CD14-positive monocyte (primary cell): ENCODE measurements around the gene ATF1. TPM values are rescaled to one million over a fixed set of nuclear protein-coding genes. Genes with fewer than 3 reads are reported as not detected.
"Not testable (repeated sequence)": the region's sequence is repeated elsewhere in the genome, so short reads cannot be mapped to it uniquely, and the experiment has no call there.

Experiments
- DNase-seq, 3 donors: peaks; one replicate each; pipeline ENCODE4 v3.0.0-alpha.2; 2011 to 2022
- H2AFZ ChIP-seq: 2 replicates; pipeline ENCODE4 v1.6.0; 2012; ENCODE audit warnings: mild to moderate bottlenecking, low read depth, low read length, inconsistent platforms; ENCODE audit not compliant: insufficient read depth, poor library complexity, severe bottlenecking
- H3K27ac ChIP-seq, 2 donors: 1 replicate in 1 of 2; 2 replicates in 1 of 2; pipeline ENCODE4 v1.5.1; 2012 to 2013; ENCODE audit warnings: low read length in 2 of 2, control low read depth in 1 of 2, inconsistent platforms in 1 of 2, low read depth in 1 of 2, mild to moderate bottlenecking in 1 of 2
- H3K27me3 ChIP-seq, 2 donors: one replicate each; pipeline versions ENCODE4 v1.6.0 to v1.6.1; 2011 to 2013; ENCODE audit warnings: low read length in 2 of 2; ENCODE audit not compliant: control insufficient read depth in 2 of 2, insufficient read depth in 2 of 2
- H3K36me3 ChIP-seq, 2 donors: replicated peaks in 1 of 2; 1 replicate in 1 of 2; 2 replicates in 1 of 2; pipeline versions ENCODE4 v1.5.1 to v1.6.1; 2012 to 2013; ENCODE audit warnings: low read length in 2 of 2, control low read depth in 1 of 2, inconsistent platforms in 1 of 2, mild to moderate bottlenecking in 1 of 2; ENCODE audit not compliant: insufficient read depth in 2 of 2, control insufficient read depth in 1 of 2
- H3K4me1 ChIP-seq, 2 donors: 1 replicate in 1 of 2; 2 replicates in 1 of 2; pipeline versions ENCODE4 v1.5.1 to v1.6.1; 2012 to 2013; ENCODE audit warnings: low read length in 2 of 2, control low read depth in 1 of 2, inconsistent platforms in 1 of 2, mild to moderate bottlenecking in 1 of 2, moderate library complexity in 1 of 2; ENCODE audit not compliant: insufficient read depth in 2 of 2, control insufficient read depth in 1 of 2
- H3K4me2 ChIP-seq: replicated peaks from 2 replicates; pipeline ENCODE3; 2012; ENCODE audit warnings: low read length, moderate library complexity, mild to moderate bottlenecking; ENCODE audit not compliant: poor library complexity, severe bottlenecking; ENCODE audit errors: extremely low read depth
- H3K4me3 ChIP-seq, 3 experiments: fragments of 200-600 bp in 1 of 3; sonication (generic) in 1 of 3; replicated peaks in 1 of 3; 1 replicate in 2 of 3; 2 replicates in 1 of 3; pipeline ENCODE4 v1.5.1; 2011 to 2013; ENCODE audit warnings: low read length in 3 of 3, mild to moderate bottlenecking in 3 of 3, control low read depth in 2 of 3, low read depth in 2 of 3, inconsistent platforms in 1 of 3, moderate library complexity in 1 of 3
- H3K79me2 ChIP-seq: 2 replicates; pipeline ENCODE4 v1.6.0; 2012; ENCODE audit warnings: mild to moderate bottlenecking, control low read depth, inconsistent platforms, low read length, moderate library complexity; ENCODE audit not compliant: insufficient read depth
- H3K9ac ChIP-seq: 2 replicates; pipeline ENCODE4 v1.6.0; 2017; ENCODE audit warnings: low read length, mild to moderate bottlenecking; ENCODE audit not compliant: insufficient read depth, poor library complexity, severe bottlenecking
- H3K9me3 ChIP-seq, 2 donors: replicated peaks in 1 of 2; 1 replicate in 1 of 2; 2 replicates in 1 of 2; pipeline versions ENCODE4 v1.5.1 to v1.6.1; 2012 to 2013; ENCODE audit warnings: low read length in 2 of 2, control low read depth in 1 of 2; ENCODE audit not compliant: control insufficient read depth in 1 of 2, insufficient read depth in 1 of 2
- H4K20me1 ChIP-seq: 2 replicates; pipeline ENCODE4 v1.6.0; 2012; ENCODE audit warnings: mild to moderate bottlenecking, low read length, control low read depth, moderate library complexity; ENCODE audit not compliant: insufficient read depth
- H3K27ac Mint-ChIP-seq, 7 donors: one replicate each; pipeline ENCODE4 v1.8.0; 2020; ENCODE audit warnings: mild to moderate bottlenecking in 7 of 7, mixed read lengths in 7 of 7, moderate library complexity in 6 of 7, inconsistent platforms in 2 of 7
- H3K27me3 Mint-ChIP-seq, 3 donors: one replicate each; pipeline ENCODE4 v1.8.0; 2021 to 2022; ENCODE audit warnings: low read depth in 3 of 3, mild to moderate bottlenecking in 3 of 3, mixed read lengths in 3 of 3, moderate library complexity in 3 of 3, inconsistent platforms in 1 of 3
- H3K36me3 Mint-ChIP-seq, 2 donors: one replicate each; pipeline ENCODE4 v1.8.0; 2020; ENCODE audit warnings: mixed read lengths in 2 of 2, inconsistent platforms in 1 of 2, mild to moderate bottlenecking in 1 of 2
- H3K4me1 Mint-ChIP-seq: one replicate; pipeline ENCODE4 v1.8.0; 2020; ENCODE audit warnings: mild to moderate bottlenecking, mixed read lengths
- H3K4me3 Mint-ChIP-seq, 2 donors: one replicate each; pipeline ENCODE4 v1.8.0; 2020; ENCODE audit warnings: mild to moderate bottlenecking in 2 of 2, mixed read lengths in 2 of 2, moderate library complexity in 1 of 2
- H3K9me3 Mint-ChIP-seq, 7 donors: one replicate each; pipeline ENCODE4 v1.8.0; 2020 to 2022; ENCODE audit warnings: mixed read lengths in 7 of 7, mild to moderate bottlenecking in 6 of 7, moderate library complexity in 6 of 7, inconsistent platforms in 2 of 7
- CTCF ChIP-seq: fragments of 200-600 bp; IDR thresholded peaks from one replicate; pipeline ENCODE4 v1.8.0; 2022; ENCODE audit warnings: antibody characterized with exemption, mild to moderate bottlenecking
- WGBS: methylation state at CpG from one replicate; pipeline ENCODE4 v1.1.5; 2013; ENCODE audit warnings: missing lambda C conversion rate; ENCODE audit not compliant: insufficient coverage; 5-methylcytosine and 5-hydroxymethylcytosine counted together
- intact Hi-C, 2 donors: fragments of 100-400 bp; cut with micrococcal nuclease; formaldehyde crosslinking; loops; one replicate each; pipeline versions ENCODE4 v1.15.0 to v1.15.1; 2023
- polyA plus RNA-seq, 3 donors: library from polyadenylated mRNA; depleted of rRNA in 1 of 3; unstranded in 2 of 3; stranded (reverse) in 1 of 3; fragments of 300-500 nt in 2 of 3; fragments of >200 nt in 1 of 3; fragmentation: Illumina TruSeq in 2 of 3; gene quantifications; 1 replicate in 2 of 3; 2 replicates in 1 of 3; pipeline ENCODE4 v1.2.3, GENCODE V29; 2012 to 2021

Gene ATF1
- polyA plus RNA-seq, 3 donors = 12.6 to 21.9 (median 21.5) TPM

- no peak overlapping the region for H3K4me3 ChIP-seq
- intact Hi-C loops = no loop called here
- no peaks in the 10 kb centered on the region for H3K27me3 ChIP-seq
- no peaks in the 10 kb centered on the region for H3K27me3 Mint-ChIP-seq
- H3K4me1 Mint-ChIP-seq = peaks cover 5% of the 10 kb centered on the region
- no peaks in the 10 kb centered on the region for H4K20me1 ChIP-seq
- no peak overlapping the region for H3K27ac ChIP-seq
- H3K4me2 ChIP-seq = no peak overlapping the region
- no peaks in the 10 kb centered on the region for H3K9me3 Mint-ChIP-seq
- no peak overlapping the region for H3K4me3 Mint-ChIP-seq
- H3K36me3 ChIP-seq = peaks cover 26 to 42% of the 10 kb centered on the region in 2 donors
- H3K36me3 Mint-ChIP-seq = peaks cover 19 to 31% of the 10 kb centered on the region in 2 donors
- H2AFZ ChIP-seq = no peak overlapping the region
- H3K4me1 ChIP-seq = peaks cover 0 to 3% of the 10 kb centered on the region in 2 donors
- no peaks in the 10 kb centered on the region for H3K79me2 ChIP-seq
- no peak for TF ChIP-seq CTCF
- WGBS = 80% methylated on average over 1 of the region's 1 CpG
- H3K9ac ChIP-seq = no peak overlapping the region
- DNase-seq = no peak
- peak overlapping the region in 1 of 7 donors; percentile 75 for H3K27ac Mint-ChIP-seq
- no peaks in the 10 kb centered on the region for H3K9me3 ChIP-seq
Measured at GRCh38 chr12:50822082-50822481, 58.2 kb downstream of the ATF1 start.

GRCh38 chr12:50823724-50824123, 59.8 kb downstream of the ATF1 start:
- DNase-seq, H3K4me3 ChIP-seq, H3K4me1 ChIP-seq, H3K4me3 Mint-ChIP-seq, H2AFZ ChIP-seq, H3K27me3 Mint-ChIP-seq, H3K27me3 ChIP-seq, H3K9me3 Mint-ChIP-seq, H3K27ac ChIP-seq, H3K4me1 Mint-ChIP-seq, H3K9me3 ChIP-seq, intact Hi-C loops, H3K27ac Mint-ChIP-seq, H3K79me2 ChIP-seq, H3K4me2 ChIP-seq, H3K9ac ChIP-seq, H4K20me1 ChIP-seq: not testable (repeated sequence)
- H3K36me3 Mint-ChIP-seq = peaks cover 8 to 16% of the 10 kb centered on the region in 2 donors
- peaks cover 12 to 25% of the 10 kb centered on the region in 2 donors for H3K36me3 ChIP-seq
- WGBS = 100% methylated on average over 6 of the region's 11 CpGs
